GM21619 (cell line): ENCODE results near the gene IFT27.
A peak's percentile ranks its signal among the peaks of the same experiment; 100 is the strongest.

ENCODE experiments used
- ATAC-seq: cut with Tn5 transposase; IDR thresholded peaks from one replicate; pipeline ENCODE4 v1.9.1; 2021; ENCODE audit not compliant: unreplicated experiment

The IFT27 gene, protein sequence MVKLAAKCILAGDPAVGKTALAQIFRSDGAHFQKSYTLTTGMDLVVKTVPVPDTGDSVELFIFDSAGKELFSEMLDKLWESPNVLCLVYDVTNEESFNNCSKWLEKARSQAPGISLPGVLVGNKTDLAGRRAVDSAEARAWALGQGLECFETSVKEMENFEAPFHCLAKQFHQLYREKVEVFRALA

DNA sequence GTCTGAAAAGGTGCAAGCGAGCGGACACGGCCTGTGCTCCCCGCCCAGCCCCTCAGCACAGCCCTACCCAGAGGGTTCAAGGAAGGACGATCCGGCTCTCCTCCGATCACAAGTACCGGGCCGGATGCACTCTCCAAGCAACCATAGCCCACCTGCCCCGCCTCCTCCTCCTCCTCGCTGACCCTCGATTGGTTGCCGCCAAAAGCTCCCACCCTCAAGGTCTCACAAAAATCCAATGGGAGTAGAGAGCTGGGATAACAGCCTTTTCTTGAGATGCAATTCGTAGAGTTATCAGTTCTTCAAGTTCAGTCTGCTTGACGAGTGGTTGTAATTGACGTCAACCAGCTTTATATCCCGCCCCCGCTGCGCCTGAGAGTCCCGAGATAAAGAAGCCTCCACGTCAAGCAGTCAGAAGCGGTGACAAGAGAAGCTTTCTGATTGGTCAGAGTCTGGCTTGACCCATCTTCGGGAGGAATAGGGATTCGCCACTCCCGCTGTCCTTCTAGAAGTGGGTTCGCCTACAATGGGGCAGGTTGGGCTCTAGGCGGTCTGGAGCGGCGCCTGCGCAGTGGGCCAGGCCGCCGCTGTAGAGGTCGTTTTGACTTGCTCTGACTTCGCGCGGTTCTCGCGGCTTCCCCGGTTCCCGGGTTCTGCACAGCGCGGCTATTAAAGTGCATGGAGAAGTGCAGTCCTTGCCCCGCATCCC, at the start of gene IFT27:
Gene IFT27 (minus strand): TSS at position 156 of the 706 bp plus-strand sequence. CDS start 412 bp downstream, outside the sequence.
- peak; percentile 83 for ATAC-seq

DNA sequence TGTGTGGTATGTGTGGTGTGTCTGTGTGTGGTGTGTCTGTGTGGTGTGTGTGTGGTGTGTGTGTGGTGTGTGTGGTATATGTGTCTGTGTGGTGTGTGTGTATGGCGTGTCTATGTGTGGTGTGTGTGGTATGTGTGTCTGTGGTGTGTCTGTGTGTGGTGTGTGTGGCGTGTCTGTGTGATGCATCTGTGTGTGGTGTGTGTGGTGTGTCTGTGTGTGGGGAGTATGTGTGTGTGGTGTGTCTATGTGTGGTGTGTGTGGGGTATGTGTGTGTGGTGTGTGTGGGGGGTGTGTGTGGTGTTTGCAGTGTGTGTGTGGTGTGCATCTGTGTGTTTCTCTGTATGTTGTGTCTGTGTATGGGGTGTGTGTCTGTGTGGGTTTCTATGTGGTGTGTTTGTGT, 48.7 kb upstream of the IFT27 start:
- no peak for ATAC-seq

DNA sequence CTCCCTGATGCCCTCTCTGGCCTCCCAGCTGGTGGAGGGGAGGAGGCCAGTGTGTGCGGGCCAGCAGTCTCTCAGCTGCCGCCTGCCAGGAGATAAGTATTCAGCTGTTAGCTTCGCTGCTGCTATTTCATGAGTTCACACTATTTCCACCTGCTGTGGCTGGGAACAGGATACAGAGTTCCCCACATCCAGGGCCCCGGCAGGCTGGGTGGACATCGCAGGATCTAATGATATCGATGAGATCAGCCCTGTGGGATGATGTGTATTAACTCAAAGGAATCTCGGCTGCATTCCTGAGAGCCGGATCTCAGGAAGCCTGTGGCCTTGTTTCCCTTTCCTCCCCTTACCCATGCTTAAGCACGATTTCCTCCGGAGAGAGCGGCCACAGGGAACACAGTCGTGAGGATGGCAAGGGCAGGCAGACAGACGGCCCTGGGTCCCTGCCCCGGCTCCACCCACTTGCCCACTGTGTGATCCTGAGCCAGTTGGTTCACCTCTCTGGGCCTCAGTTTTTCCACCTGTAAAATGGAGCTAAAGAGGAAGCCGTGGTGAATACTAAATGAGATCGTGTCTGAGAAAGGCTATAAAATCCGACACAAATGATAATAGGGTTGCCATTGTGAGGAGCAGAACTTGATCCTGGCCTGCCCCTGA, 47.4 kb upstream of the IFT27 start:
- no peak for ATAC-seq

DNA sequence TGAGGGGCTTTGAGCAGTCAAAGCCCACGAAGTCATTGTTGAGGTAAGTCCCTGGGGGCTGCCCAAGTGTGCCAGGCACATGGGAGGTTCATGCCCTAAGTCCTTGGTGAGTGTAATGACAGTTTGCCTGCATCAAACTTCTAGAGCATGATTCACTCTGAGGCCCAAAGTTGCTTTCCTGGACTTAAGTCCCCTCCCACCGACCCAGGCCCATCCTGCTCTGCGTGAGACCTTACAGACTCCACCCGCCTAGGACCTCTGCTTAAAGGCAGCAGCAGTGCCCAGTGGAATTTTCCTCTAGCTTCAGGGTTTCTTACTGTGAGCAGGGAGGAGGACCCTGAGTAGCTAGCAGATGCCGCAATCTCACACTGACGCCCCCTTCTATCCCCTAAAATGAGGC, 46.7 kb upstream of the IFT27 start:
- no peak for ATAC-seq

DNA sequence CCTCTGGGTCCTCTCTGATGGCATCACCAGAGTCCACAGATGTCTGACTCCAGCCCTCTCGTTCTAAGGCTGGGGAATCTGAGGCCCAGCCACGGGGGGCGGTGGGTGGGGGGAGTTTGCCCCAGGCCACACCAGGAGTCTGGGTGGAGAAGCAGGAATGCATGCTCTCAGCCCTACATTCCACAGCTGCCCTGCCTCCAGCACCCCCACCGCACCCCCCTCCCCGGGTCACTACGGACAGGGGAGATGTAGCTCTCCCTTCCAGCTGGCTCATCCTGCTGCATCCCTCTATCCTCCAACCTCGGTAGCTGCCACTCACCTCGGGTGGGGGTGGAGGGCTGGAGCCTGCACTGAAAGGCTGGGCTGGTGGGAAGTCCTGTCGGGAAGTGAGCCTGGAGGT, 43.2 kb upstream of the IFT27 start:
- ATAC-seq: no peak

DNA sequence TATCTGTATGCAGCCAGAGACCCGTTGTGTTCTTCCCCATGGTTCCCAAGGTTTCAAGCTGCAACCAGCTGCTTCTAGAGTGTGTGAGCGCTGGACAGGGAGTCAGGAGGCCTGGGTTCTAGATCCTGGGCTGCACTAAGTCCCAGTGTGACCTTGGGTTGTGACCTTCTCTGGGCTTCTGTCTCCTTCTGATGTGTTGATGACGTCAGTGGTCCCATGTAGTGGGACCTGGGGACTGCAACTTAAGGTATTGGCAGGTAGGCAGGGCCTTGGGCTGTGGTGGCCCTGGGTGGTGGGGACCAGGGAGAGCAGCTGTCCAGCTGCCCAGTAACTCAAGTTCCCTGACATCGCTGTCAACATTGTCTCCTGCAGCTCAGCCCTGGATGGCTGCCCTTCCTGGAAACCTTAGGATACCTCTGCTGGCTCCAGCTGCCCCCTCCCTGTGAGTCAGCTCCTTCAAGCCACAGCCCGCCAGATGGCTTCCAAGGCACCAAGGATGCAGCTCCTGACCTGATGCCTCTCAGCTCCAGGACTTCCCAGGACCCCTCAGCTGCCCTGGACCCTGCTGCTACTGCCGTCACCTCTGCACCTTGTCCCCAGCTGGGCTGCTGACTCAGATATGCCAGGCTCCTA, 42.2 kb upstream of the IFT27 start:
- no peak for ATAC-seq

DNA sequence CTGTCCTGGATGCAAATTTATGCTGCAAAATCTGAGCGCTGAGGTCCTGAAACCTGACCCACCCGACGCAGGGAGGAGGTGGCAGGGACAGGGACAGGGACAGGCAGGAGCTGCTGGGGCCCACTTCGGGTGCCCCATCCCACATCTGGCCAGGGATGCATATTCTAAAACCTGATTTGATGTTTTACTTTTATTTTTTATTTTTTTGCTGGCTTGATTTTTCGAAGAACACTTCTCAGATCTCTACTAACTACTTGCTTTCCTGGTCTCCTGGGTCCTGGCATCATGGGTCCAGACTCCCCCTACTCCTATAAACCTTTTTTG, 41.6 kb upstream of the IFT27 start:
- ATAC-seq: no peak

DNA sequence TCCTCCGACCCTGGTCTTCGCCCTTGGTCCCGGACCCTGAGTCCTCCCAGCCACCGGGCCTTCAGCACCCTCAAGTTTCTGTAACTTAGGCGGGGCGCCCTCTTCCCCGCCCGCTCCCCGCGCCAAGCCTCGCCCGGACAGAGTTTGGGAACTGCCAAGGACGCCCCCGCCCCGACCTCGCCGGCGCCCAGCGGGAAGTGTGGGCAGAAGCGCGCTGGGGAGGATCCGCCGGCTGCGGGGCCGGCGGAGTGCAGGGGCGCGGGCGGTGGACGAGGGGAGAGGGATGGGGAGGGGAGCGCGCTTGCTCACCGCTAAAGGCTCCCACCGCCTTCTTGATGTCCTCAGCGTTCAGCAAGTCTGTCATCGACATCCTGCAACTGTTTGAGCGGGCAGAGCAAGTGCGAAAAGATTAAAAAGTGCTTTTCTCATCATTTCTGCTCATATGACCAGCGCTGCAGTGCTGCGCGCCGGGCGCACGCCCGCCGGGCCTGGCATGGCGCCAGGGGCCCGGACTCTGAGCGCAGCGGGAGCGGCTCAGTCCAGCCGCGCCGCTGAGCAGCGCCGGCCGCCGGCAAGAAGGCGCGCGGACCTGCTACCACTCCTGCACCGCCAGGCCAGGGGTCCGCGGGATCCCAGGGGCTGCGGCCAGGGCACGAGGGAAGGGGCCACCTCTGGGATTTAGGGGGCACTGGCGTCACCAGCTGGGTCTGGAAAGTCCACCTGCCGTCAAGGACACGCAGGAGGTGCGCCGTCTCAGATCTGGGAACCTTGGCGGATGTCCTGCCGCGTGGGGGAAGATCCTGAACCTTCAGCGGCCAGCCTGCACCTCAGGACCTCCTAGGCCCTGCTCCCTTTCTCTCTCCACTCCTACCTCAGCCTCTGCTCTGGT, 41.0 kb upstream of the IFT27 start, which contains the start of gene PVALB:
Gene PVALB (minus strand): TSS at position 400 of the 889 bp plus-strand sequence. CDS start 30 bp downstream, at position 370.
- no peak for ATAC-seq

DNA sequence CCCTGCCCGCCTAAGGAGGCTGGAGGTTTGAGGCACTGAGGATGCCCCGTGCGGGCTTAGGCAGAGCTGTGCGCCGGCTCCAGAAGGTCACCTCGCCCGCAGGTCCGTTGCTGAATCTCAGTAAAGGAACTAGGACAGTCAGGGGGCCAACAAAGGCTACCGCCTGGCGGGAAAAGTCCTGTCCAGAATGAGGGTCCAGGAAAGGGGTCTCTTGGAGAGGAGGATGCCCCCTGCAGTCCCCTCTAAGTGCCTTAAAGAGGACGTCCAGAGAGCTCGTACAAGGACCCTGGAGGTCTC, 40.4 kb upstream of the IFT27 start:
- ATAC-seq: no peak

DNA sequence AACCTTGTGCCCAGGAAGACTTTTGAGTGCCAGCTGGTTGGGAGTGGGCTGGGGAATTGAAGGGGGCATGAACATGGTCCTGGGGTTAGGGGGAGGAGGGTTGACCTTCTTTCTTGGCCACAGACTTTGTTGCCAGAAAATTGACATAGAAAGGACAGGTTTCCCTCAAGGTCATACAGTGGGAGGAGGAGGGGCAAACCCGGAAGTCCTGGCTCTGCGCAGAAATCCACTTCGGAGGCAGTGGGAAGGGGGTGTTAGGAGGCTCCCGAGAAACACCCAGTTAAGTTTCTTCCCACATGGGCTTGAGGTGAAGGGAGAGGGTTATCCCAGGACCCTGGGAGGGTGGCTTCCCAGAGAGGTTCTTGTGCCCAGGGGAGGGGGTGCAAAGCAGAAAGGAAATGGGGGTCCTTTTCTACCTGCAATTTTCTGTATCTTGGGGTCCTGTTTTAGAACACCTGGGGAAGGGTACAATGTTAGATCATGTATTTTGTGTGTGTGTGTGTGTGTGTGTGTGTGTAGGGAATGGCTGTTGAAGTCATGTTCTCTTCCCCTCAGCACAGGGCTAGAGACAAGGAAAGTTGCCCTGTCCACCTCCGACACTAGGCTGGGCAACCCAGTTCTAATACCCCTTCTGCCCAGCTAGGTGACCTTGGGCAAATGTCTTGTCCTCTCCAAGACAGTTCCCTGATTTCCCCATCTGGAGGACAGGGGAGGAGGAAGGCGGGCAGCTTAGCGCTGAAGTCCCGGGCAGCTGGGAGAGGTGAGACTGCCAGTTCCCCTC, 39.8 kb upstream of the IFT27 start:
- no peak for ATAC-seq

DNA sequence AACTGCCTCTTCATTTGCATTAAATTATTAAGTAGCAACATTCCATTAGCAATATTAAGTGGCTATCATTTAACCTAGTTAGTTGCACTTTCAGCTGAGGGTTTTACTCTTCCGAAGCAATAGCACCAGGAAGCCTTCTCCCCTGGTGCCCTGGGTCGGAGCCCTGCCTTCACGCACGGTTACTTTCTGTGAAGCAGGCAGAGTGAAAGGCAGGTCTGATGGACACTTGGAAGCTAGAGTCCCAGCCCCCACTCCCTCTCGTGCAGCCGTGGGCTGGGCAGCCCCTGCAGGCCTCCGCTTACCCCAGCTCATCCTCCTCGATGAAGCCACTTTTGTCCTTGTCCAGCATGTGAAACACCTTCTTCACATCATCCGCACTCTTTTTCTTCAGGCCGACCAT, 38.9 kb upstream of the IFT27 start:
- ATAC-seq: no peak

DNA sequence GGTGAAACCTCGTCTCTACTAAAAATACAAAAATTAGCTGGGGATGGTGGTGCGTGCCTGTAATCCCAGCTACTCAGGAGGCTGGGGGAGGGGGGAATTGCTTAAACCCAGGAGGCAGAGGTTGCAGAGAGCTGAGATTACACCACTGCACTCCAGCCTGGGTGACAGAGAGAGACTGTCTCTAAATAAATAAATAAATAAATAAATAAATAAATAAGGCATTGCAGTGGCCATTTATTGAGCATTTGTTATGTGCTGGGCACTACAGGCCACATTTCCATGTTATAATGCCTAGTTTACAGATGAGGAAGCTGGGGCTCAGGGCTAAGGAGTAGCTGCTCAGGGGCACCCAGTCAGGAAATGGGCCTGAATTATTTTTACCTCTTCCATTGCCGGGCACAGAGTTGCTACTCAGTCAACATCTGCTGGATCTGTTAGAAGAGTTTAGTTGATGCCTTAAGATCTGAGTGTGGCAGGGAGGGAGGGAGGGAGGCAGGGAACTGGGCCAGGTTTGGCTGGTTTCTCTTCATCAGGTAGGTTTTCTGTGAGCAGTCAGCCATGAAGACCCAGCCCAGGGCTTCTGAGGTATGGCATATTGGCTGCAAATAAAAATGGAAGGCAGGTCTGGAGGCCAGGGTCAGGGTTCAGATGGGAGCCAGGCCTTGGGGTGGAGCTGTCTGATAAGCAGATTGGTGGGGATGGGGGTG, 35.3 kb upstream of the IFT27 start:
- ATAC-seq: no peak

DNA sequence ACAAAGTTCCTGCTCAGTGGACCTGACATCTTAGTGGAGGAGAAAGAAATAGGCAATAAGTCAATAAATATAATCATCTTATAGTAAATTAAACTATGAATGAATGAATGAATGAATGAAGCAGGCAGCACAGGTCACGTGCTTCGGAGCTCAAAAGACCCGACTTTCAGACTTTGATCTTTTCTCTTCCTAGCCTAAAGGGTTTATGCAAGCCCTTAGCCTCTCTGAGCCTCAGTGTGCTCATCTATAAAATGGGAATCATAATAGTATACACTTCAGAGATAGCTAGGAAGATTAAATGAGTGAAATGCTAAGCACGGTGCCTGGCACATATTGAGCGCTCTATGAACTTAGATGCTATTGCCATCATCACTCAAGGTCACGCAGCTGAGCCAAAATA, 33.4 kb upstream of the IFT27 start:
- ATAC-seq: no peak

DNA sequence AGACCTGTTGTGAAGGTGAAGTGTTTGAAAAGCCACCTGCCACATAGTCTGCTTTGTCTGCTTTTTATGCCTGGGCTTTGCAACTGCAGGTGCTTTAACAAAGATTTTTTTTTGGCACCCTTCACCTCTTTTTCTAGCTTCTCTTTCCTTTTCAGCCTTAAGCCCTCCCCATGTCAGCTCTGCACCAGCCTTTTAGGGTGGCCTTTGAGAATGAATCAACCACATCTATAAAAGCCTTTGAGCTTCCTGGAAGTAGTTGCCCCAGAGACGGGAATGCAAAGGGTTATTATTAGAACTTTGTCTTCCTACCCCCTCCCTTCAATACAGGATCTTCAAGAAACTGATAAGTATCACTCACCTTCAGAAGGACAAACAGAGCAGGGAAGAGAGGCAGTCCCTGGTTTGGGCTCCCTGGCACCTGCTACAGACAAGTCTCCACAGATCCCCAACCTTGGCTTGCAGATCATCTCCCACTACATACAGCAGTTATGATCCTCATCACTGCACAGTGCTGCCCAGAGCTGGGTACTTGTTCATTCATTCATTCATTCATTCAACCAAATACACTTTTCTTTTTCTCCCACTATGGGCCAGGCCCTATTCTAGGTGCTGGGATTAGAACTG, 32.9 kb upstream of the IFT27 start:
- ATAC-seq: no peak

DNA sequence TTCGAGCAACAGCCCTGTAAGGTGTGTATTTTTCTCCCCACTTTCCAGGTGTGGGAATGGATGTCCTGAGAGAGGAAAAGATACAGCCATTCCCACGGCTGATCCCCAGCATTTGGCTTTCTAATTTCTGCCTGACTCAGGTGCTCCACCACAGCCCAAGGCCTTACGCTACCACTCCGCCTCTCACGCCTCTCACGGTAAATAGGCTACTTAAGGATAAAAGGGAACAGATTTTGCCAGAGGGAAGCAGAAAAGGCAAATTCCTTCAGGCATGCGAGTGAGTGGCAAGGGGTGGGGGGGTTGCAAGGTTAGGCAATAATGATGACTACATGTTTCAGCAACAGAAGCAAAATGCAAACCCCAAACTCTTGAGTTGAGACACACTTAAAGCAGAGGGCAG, 31.7 kb upstream of the IFT27 start:
- ATAC-seq: no peak

DNA sequence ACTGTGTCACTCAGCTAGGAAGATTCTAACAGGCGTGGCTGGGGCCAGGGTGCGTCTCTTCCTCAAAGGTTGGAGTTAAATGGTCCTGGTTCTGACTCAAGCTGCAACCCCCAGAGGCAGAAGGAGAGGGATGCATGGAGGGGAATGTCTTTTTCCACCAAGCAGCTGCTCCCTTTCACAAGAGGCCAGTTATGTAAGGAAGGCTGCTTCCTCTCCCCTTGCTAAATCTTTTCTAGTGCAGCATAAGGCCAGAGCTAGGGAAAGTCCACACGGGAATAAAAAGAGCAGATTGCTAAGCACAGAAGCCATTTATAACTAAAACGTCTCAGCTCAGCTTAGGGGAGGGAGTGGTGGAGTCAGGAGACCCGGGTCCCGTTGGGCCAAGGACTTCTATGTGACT, 30.9 kb upstream of the IFT27 start:
- no peak for ATAC-seq

DNA sequence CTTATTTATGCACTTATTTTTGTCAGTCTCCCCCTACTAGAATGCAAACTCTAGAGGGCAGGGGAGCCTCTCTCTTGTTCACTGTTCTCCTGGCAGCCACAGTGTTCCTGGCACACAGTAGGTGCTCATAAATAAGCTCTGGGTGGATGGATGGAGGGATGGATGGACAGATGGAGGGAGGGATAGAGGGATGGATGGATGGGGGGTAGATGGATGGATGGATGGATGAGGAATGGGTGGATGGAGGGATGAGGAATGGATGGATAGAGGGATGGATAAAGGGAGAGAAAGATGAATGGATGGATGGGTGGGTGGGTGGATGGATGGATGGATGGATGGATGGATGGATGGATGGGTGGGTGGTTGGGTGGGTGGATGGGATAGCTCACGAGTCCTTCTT, 27.4 kb upstream of the IFT27 start:
- ATAC-seq: no peak

DNA sequence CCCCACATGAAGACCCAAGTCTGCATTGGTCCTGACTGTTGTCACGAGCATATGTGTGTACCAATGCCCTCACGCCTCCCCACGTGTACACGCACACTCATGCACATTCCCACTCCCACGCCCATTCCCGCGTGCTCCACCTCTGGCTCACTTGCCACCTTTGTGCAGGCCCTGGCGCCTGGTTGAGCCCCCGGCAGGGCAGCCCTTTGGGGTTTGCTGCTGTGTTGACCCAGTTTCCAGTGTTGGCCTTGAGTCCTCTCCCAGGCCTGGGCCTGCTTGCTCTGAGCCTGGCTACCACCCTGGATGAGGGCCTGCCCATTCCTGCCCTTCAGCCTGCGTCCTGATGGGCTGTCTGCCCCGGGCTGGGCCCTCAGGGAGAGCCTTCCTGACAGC, 22.8 kb upstream of the IFT27 start:
- no peak for ATAC-seq

DNA sequence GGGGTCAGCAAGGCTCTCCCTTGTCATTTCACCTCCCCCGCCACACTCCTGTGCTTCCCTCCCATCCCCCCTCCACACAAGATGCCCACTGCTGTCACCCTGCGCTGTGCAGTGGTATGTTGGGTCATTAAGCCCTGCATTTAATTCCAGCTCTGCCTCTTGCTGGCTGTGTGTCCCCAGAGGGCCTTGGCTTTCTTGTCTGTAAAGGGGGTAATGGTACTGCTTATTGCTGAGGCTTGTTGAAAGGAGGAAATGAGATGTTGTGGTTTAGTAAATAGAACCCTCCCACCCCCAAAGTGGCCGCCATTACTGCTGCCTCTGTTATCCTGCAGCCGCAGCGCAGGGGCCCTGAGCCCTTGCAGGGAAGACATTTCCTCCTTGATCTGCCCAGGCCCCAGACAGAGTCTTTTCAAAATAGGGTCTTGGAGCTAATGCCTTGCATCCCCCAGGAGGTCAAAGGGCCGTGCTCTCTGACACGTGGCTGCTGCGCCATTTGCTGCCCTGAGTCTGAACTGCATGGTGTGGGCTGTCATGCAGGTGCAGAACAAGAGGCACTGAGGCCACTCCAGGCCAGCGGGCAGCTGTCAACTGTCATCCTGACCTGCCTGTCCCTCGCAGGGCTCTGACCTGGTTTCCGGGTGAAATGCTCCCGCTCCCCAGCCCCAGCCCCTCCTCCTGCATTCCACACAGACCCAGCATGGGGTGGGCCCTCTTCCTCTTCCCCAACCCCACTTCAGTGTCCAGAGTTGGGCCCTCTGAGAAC, 22.2 kb upstream of the IFT27 start:
- ATAC-seq: no peak
